ENCODE measurements around the gene DAB2. TPM values are rescaled to one million over a fixed set of nuclear protein-coding genes. Genes with fewer than 3 reads are reported as not detected.

Gene DAB2
- total RNA-seq, 2 donors from 2014 or later, result 12.3 to 23.8 TPM

DNA sequence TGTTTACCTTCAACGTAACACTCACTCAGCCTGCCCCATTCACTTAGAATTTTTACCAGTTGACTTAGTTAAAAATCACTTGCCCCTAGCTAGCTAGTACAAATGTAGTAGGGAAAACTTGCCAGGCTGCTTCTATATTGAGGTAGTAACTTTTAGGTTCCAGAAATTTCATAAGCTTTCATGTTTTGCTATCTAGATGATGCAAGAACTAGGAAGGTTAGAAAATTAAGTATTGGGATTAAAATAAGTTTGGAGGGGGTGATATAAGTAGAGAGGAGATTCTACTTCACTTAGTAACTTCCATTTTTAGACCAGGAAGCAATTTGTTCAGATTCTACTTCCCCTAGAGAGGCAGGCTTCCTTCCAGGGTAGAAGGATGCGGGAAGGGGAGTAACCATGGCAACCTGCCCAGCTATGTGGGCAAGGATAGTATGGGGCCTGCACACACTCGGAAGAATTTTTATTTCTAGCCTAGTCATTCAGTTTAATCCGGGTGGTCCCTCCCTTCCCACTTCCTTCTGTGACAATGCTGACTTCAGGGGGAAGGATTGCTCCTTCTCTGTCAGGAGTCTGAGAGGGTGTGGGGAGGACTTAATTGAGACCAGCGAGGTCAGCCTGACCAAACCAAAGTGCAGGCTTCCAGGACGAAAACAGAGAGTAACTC is 4.2 kb downstream of the DAB2 start:
- H3K4me3 Mint-ChIP-seq, result no peak overlapping the region
- Histone ChIP-seq H3K27ac (ENCODE audit: low read depth, low read length) (no peak overlapping the region), H3K27me3 (ENCODE audit: control insufficient read depth, insufficient read depth, low read length, poor library complexity, severe bottlenecking) (no peaks in the 10 kb centered on the region), H3K9ac (ENCODE audit: extremely low read depth, low read length, poor library complexity, severe bottlenecking) (no peak overlapping the region), H3K36me3 (ENCODE audit: control insufficient read depth, insufficient read depth, low read length) (no peaks in the 10 kb centered on the region), H3K9me3 (ENCODE audit: control insufficient read depth, low read length) (no peaks in the 10 kb centered on the region), H3K4me1 (ENCODE audit: control insufficient read depth, insufficient read depth, low read length) (peaks cover 12% of the 10 kb centered on the region), H3K4me3 (ENCODE audit: low read length) (no peak overlapping the region)
- no peaks in the 10 kb centered on the region for H3K27me3 Mint-ChIP-seq (ENCODE audit: insufficient read depth)
- H3K4me1 Mint-ChIP-seq, result peaks cover 24% of the 10 kb centered on the region
- H3K9me3 Mint-ChIP-seq, result no peaks in the 10 kb centered on the region
- no peaks in the 10 kb centered on the region for H3K36me3 Mint-ChIP-seq (ENCODE audit: low read depth)
- no peak overlapping the region for H3K27ac Mint-ChIP-seq
- no peak for DNase-seq
- WGBS, 2 experiments (ENCODE audit: insufficient coverage in 1 of 2, insufficient read length in 1 of 2), result 81 to 86% methylated on average over 3 to 6 of the region's 6 CpGs
- TF ChIP-seq, protein P1, sequence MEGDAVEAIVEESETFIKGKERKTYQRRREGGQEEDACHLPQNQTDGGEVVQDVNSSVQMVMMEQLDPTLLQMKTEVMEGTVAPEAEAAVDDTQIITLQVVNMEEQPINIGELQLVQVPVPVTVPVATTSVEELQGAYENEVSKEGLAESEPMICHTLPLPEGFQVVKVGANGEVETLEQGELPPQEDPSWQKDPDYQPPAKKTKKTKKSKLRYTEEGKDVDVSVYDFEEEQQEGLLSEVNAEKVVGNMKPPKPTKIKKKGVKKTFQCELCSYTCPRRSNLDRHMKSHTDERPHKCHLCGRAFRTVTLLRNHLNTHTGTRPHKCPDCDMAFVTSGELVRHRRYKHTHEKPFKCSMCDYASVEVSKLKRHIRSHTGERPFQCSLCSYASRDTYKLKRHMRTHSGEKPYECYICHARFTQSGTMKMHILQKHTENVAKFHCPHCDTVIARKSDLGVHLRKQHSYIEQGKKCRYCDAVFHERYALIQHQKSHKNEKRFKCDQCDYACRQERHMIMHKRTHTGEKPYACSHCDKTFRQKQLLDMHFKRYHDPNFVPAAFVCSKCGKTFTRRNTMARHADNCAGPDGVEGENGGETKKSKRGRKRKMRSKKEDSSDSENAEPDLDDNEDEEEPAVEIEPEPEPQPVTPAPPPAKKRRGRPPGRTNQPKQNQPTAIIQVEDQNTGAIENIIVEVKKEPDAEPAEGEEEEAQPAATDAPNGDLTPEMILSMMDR (conservative IDR thresholded peaks at IDR 0.05), result no peak

DNA sequence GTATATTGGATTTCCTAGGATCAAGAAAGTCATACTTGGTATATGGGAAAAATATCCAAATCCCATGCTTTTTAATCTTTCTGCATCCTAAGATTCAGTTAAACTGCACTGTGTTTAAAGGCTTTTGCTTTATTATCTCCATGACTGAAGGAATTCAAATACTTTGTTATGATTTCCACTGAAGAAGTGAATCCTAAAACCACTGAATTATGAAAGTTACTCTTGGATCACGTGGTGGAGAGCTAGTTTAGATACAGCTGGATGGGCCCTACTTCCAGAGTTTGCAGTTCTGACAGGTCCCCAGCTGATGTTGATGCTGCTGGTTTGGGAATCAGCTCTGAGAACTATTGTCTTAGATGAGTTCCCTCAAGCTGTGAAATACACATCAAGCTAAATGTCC is 5.0 kb downstream of the DAB2 start:
- no peaks in the 10 kb centered on the region for H3K27me3 ChIP-seq (ENCODE audit: control insufficient read depth, insufficient read depth, low read length, poor library complexity, severe bottlenecking)
- no peak overlapping the region for H3K4me3 ChIP-seq (ENCODE audit: low read length)
- Mint-ChIP-seq H3K27me3 (ENCODE audit: insufficient read depth) (no peaks in the 10 kb centered on the region), H3K9me3 (no peaks in the 10 kb centered on the region), H3K4me1 (peaks cover 24% of the 10 kb centered on the region), H3K27ac (no peak overlapping the region), H3K36me3 (ENCODE audit: low read depth) (no peaks in the 10 kb centered on the region), H3K4me3 (no peak overlapping the region)
- DNase-seq, result no peak
- 66% methylated on average over 1 of the region's 1 CpG; no CpG with 5 or more reads in 1 of the 2 experiments for WGBS, 2 experiments (ENCODE audit: insufficient coverage in 1 of 2, insufficient read length in 1 of 2)
- H3K4me1 ChIP-seq (ENCODE audit: control insufficient read depth, insufficient read depth, low read length), result peaks cover 12% of the 10 kb centered on the region
- no peaks in the 10 kb centered on the region for H3K36me3 ChIP-seq (ENCODE audit: control insufficient read depth, insufficient read depth, low read length)
- no peaks in the 10 kb centered on the region for H3K9me3 ChIP-seq (ENCODE audit: control insufficient read depth, low read length)
- H3K27ac ChIP-seq (ENCODE audit: low read depth, low read length), result no peak overlapping the region
- H3K9ac ChIP-seq (ENCODE audit: extremely low read depth, low read length, poor library complexity, severe bottlenecking), result no peak overlapping the region
- TF ChIP-seq, protein P1 (conservative IDR thresholded peaks at IDR 0.05), result no peak

DNA sequence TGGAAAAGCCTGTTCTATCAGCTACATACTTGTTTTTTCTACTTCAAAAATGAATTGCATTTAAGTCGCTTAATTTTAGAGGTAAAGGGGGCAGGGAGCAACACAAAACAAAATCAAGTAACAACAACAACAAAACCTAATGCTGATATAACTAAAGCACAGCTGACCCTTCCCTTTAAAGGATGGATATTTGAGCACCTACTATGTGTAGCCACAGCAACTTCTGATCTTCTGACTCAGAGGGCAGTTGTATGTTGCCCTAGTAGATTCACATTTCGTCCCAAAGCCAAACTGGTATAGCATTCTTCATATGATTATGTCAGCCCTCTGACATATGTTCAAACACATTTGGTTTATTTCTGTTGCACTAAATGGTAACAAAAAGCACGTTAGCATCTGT is 6.8 kb downstream of the DAB2 start:
- H3K9ac ChIP-seq (ENCODE audit: extremely low read depth, low read length, poor library complexity, severe bottlenecking), result no peak overlapping the region
- 93 to 100% methylated on average over 1 to 3 of the region's 3 CpGs for WGBS, 2 experiments (ENCODE audit: insufficient coverage in 1 of 2, insufficient read length in 1 of 2)
- H3K36me3 ChIP-seq (ENCODE audit: control insufficient read depth, insufficient read depth, low read length), result no peaks in the 10 kb centered on the region
- TF ChIP-seq, protein P1 (conservative IDR thresholded peaks at IDR 0.05), result no peak
- no peaks in the 10 kb centered on the region for H3K36me3 Mint-ChIP-seq (ENCODE audit: low read depth)
- H3K27me3 Mint-ChIP-seq (ENCODE audit: insufficient read depth), result no peaks in the 10 kb centered on the region
- peaks cover 12% of the 10 kb centered on the region for H3K4me1 ChIP-seq (ENCODE audit: control insufficient read depth, insufficient read depth, low read length)
- peaks cover 18% of the 10 kb centered on the region for H3K4me1 Mint-ChIP-seq
- H3K27ac ChIP-seq (ENCODE audit: low read depth, low read length), result no peak overlapping the region
- H3K9me3 Mint-ChIP-seq, result no peaks in the 10 kb centered on the region
- H3K27ac Mint-ChIP-seq, result no peak overlapping the region
- no peaks in the 10 kb centered on the region for H3K27me3 ChIP-seq (ENCODE audit: control insufficient read depth, insufficient read depth, low read length, poor library complexity, severe bottlenecking)
- no peak overlapping the region for H3K4me3 Mint-ChIP-seq
- H3K9me3 ChIP-seq (ENCODE audit: control insufficient read depth, low read length), result no peaks in the 10 kb centered on the region
- H3K4me3 ChIP-seq (ENCODE audit: low read length), result no peak overlapping the region
- no peak for DNase-seq
